RPMI8226 (cell line): ENCODE results near the gene BEGAIN.

Source experiments
- DNase-seq: peaks from one replicate; pipeline ENCODE4 v3.0.0-alpha.2; 2015

Gene BEGAIN

DNA sequence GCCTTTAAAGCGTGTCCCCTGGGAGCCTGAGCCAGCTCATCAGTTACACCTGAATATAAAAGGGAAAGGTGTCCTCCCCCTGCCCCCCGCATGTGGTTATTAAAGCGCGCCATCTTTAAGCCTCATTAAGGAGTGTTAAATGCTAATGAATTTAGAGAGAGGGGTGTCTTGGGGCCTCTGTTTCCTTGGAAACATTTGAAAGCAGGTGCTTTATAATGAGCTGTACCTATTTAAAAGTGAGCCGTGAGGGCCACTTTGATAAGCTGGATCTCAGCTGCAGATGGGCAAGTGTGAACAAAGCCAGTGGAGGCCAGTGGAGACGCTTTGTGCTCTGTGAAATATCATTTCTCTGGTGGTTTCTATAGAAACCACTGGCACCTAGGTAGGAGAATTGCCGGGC, 84.0 kb downstream of the BEGAIN start:
- DNase-seq, result no peak

DNA sequence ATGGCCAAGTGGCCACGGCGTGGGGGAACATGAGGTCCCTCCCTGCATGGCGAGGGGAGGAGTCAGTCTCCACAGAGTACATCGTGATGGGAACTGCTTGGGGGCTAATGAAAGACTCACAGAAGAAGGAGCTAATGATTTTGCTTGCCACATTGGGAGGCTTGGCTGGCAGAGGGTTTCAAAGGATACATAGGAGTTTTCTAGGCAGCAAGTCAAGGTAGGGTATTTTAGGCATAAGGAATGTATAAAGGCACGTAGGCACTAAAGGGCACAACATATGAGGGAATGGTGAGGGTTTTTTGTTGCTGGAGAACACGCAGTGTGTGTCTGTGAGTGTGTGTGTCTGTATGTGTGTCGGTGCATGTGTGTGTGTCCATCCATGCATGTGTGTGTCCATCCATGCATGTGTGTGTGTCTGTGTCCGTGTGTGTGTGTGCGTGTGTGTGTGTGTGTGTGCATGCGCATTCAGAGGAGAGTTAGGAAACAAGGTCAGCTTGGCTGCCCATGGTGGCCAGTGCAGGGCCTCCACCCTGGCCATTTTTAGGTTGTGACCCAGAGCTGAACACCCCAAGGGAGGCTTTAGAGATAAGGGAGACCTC, 84.5 kb downstream of the BEGAIN start:
- DNase-seq, result no peak

DNA sequence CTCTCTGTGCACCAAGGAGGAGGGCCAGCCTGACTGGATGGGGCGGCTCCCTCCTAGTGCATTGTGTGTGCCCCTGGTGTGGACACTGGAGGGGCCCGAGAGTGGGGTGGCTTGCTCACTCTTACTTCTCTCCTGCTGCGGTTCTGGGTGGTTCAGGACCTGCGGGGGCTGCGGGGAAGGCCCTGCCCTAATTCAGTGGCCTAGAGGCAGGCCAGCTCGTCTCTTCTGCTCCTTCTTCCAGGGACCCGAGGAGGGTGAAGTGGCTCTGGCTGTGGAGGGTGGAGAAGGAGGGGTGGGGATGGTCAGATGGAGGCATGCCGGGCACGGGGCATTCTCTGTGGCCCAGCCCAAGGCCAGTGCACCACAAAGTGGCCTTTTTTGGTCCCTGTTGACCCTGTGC, 87.1 kb downstream of the BEGAIN start:
- DNase-seq, result no peak

DNA sequence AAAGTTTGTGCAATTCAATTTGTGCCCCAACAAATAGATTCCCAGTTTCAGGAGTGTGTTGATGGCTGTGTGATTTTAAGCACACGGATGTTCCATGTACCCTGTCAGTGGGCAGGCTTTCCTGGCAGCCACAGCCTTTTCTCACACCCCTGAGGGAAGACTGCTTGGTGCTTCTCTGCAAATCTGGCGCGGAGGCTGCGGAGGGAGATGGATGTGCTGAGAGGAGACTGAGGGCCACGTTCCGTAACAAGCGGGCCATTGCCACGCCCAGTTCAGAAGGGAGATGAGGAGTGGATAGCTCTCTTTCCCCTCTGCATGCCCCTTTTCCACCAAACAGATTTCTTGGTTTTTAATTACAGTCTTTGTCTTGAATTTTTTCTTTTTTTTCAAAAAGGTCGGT, 89.1 kb downstream of the BEGAIN start:
- no peak for DNase-seq

DNA sequence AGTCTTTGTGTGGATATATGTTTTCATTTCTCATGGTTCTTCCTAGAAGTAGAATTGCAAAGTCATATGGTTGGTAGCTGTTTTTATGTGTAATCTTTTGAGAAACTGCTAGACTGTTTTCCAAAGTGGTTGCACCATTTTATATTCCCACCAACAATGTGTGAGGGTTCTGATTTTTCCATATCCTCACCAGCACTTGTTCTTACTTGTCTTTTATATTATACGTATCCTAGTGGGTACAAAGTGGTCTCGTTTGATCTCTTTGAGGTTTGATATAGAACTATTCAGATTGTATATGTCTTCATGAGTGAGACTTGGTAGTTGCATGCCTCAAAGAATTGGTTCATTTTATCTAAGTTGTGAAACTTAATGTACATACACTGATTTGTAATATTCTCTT, 91.3 kb downstream of the BEGAIN start:
- no peak for DNase-seq

DNA sequence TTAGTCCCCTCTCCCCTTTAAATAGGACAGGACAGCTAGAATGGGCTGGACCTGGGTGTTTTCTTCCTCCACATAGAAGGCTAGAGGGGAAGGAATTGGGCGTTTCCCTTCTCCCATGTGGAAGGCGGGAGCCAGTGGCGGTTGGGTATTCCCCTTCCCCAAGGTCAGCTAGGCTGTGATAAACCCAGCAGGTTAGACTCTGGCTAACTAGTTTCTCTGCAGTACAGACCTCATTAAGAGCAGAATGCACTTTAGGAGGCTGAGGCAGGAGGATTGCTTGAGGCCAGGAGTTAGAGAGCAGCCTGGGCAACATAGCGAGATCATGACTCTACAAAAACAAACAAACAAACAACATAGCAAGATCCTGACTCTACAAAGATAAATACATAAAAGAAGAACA, 92.6 kb downstream of the BEGAIN start:
- no peak for DNase-seq

DNA sequence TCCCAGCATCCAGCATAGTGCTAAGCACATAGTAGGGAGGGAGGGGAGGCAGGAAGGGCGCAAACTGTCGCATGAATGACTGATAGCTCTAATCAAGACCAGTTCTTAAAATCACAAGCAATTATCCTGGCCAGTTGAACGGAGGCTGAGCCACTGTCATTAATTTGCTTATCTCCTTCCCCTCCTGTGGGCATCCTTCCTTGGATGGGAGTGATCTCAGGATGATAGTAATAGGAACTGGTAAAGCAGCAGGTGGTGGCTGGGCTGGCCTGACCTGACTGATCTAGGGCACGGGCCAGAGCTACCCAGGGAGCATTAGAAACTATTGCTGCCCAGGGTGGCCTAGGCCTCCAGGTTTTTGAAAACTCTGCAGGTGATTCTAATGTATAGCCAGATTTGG, 97.0 kb downstream of the BEGAIN start:
- DNase-seq, result no peak

DNA sequence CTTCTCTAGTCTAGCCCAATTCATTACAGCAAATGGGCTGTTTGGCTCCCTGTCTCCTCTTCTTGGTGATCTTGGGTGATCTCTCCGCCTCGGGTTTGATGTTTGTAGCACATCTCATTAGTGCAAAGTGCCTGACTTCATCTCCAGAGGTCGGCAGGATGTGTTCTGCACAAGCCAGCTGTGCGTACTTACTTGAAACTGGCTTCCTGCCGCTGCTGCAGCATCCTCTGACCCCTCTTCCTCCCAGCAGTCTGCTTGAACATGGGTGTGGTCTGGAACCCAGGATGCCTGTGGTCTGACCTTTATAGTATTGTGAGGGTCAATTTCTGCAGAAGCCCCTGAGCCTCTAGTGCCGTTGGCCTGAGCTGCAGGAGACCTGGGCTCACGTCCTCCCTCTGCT, 99.2 kb downstream of the BEGAIN start:
- DNase-seq, result no peak

DNA sequence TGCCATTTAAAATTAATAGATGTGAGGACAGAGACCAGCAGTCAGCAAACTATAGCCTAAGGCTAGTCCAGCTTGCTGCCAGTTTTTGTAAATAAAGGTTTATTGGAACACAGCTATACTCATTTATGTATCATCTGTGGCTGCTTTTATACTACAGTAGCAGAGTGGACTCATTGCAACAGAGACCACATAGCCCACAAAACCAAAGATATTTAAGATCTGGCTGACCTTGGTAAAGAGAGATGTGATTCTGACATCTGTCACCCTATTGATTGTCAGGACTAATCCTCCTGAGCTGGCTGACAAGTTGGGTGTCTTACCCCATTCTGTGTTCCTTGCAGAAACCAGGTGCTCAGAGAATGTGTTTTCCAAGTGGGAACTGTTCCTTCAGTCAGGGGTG, 99.9 kb downstream of the BEGAIN start:
- no peak for DNase-seq
